HG02759 (cell line): ENCODE data around the gene YTHDF1.

ENCODE experiments used
- ATAC-seq: cut with Tn5 transposase; IDR thresholded peaks from one replicate; pipeline ENCODE4 v1.9.1; 2021; ENCODE audit warnings: mild to moderate bottlenecking, moderate library complexity; ENCODE audit not compliant: unreplicated experiment

Gene YTHDF1

DNA sequence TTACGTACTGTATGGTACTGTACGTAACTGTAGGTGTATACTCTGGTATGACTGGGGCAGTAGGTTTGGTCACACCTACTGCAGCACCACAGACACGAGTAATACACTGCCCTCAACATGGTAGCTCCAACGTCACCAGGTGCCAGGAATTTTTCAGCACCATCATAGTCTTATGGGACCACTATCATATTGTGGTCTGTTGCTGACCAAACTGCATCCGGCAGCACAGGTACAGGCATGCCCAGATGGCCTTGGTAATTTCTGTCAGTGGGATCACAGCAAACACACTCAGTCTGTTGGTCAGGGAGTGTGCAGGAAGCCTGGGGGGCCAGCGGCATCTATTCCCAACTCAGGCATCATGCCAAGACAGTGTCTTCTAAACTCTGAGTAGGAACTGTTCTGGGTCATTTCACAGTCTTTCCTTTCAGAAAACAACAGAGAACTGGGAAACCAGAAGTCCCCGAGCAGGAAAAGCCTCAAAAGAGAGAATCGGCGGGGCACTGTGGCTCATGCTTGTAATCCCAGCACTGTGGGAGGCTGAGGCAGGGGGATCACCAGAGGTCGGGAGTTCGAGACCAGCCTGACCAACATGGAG lies 5.8 kb downstream of the YTHDF1 start:
- no peak for ATAC-seq

DNA sequence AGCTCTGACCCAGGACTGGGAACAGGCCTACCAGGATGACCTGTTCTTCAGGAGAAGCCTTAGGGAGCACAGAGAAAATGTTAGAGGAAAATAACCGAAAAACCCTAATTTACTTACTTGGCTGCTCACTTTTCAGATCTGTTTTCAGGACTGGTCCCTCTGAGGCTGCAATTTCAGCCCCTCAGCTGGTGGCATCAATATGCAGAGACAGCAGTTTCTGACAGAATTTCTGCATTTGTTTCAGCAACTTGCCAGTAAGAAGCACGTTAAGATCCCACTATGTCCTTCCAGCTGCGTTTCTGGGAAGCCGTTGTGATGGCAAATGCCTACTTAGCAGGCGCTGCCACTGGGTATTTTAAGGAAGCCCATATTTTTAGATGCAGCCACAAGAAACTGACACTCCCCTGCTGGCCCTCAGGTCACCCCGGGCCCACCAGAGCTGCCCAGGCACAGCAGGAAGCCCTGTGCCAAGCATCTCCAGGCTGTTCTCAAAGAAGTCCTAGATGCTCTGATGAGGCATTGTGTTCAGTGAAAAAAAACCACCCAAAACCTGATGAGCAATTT lies 7.5 kb downstream of the YTHDF1 start:
- ATAC-seq, result no peak

- ATAC-seq, result no peak
These were observed 9.1 kb downstream of the YTHDF1 start for GRCh38 chr20:63206878-63207277.

DNA sequence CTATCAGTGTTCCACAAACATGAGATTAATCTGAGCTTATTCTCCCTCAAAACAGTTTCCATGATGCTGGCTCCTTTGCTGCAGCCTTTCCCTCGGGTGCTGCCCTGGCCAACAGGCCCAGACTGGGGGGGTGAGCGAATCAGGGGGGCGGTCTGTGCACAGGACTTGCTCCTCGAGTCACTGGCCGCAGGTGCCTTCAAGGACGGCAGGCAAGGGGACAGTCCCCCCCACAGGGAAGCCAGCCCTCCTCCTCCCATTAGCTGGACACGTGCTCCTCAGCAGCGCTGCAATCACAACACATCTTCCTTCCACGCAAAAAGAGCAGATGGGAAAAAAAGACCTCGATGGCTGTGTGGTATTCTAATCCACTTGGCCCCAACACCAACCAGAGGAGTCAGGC lies 10.0 kb downstream of the YTHDF1 start:
- no peak for ATAC-seq

- ATAC-seq, result no peak
These were observed 11.6 kb downstream of the YTHDF1 start for GRCh38 chr20:63204362-63204761.

GRCh38 chr20:63202811-63203526 lies 13.0 kb downstream of the YTHDF1 start:
- no peak for ATAC-seq

- ATAC-seq, result no peak
These were observed 13.9 kb downstream of the YTHDF1 start for GRCh38 chr20:63202021-63202420.

- no peak for ATAC-seq
These were observed 17.3 kb downstream of the YTHDF1 start for GRCh38 chr20:63198606-63199005.

DNA sequence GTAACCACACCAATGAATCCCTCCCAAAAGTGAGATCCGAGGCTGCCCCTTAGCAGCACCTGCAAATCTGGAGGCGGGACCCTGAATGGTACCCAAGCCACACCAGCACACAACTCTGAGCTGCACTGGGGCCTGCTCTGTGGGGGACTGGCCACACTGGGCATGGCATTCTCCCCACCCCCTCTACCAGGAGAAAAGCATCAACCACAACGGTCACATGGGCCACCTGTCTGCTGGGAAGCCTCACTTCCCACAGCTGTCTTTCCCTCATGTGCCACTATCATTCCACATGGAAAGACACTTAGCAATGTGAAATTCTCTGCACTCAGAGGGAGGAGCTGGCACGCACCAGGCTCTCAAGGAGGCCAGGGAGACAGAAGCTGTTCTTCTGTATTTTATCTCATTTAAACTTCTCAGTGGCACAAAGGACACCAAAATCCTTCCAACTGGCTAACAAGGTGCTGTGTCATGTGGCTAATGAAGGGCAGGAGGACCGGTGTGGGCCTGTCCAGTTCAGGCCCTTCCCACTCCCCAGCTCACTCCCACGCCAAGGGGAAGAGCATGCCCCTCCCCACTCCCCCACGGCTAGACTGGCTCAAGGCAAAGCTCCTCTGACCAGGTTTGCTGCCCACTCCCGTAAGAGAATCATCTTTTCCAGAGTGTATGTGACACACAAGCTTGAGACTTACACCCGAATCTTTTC lies 19.0 kb downstream of the YTHDF1 start:
- no peak for ATAC-seq

DNA sequence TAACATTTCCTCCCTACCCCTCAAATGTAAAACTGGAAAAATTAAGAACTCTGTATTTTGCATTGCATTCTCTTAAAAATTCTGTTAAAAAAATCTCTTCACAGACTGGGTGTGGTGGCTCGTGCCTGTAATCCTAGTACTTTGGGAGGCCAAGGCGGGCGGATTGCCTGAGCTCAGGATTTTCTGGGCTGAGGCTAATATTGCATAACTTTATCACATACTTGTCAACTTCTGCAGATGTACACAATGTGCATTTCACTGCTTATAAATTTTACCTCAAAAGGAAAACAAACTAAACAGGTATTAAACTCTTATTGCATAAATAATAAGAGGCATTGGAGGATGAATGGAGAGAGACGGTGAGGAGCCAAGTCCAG lies 21.1 kb downstream of the YTHDF1 start:
- ATAC-seq, result no peak

GRCh38 chr20:63194007-63194796 lies 21.7 kb downstream of the YTHDF1 start:
- ATAC-seq, result no peak

DNA sequence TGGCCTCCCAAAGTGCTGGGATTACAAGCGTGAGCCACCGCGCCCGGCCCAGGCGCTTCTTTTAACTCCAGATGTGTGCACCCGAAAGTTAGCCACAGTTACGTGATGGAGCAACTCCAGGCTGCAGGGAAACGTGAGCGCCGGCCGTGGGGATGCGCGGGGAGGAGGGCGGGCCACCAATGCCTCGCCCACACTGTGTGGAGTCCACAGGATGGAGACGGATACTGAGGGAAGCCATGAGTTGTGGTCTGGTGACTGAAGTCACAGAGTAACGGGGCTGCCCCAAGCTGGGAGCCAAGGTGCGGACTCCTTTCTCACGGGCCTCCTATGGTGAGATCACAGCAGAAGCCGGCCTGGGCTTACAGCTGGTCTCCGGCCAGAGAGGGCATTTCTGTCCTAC lies 23.2 kb downstream of the YTHDF1 start:
- ATAC-seq, result no peak

GRCh38 chr20:63191400-63191799 lies 24.5 kb downstream of the YTHDF1 start:
- ATAC-seq, result no peak

DNA sequence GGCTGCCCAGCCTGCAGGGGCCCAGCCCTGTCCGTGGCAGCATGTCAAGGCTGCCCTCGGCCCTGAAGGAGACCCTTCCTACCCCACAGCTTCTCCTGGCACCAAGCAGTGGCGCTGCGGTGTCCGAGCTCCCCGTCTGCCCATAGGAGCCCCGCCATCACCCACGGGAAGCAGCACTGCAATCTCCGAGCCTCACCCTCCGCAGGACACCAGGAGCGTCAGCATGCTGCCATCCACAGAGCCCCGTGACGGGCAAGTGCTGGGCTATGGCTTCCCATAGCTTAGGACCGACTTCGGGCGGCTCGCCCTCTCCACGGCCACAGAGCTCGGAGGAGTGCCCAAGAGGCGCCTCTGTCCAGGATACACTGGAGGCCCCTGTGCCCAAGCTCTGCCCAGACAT lies 25.1 kb downstream of the YTHDF1 start:
- no peak for ATAC-seq

GRCh38 chr20:63189846-63190559 lies 25.9 kb downstream of the YTHDF1 start:
- ATAC-seq, result no peak

GRCh38 chr20:63189322-63189642 lies 26.6 kb downstream of the YTHDF1 start:
- ATAC-seq, result no peak

DNA sequence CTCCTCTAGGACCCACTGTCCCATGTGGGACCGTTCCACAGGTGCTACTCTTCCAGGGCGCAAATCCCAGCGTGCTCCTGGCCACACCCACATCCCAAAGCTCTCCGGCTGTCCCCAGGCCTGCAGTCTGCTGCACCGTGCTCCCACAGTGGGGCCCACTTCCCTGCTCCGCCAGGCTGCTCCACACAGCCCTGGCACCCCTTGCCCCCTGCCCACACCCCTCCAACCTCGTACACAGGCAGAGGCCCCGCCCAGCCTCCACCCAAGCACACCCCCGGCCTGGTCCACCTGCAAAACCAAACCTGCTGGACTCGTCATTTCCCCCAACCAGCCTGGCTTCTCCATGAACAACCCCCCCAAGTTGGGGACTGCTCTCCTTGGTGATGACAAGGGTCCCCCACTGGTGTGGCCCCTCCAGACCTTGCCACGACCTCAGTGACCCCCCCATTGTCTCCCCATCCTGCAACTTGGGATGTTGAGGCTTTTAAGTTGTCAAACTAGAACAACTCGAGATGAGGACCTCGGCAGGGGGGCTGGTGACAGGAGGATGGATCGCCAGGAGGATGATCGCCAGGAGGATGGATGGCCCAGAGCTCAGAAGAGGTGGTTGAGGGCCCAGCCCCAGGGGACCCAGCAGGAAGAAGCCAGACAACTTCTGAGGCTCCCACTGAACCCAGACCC lies 27.1 kb downstream of the YTHDF1 start:
- no peak for ATAC-seq

- no peak for ATAC-seq
These were observed 27.8 kb downstream of the YTHDF1 start for GRCh38 chr20:63188159-63188442.

- ATAC-seq, result no peak
These were observed 28.4 kb downstream of the YTHDF1 start for GRCh38 chr20:63187338-63188158.
